SKM-1 (cell line): ENCODE data around the gene CDH13.

Experiments used
- DNase-seq: peaks from one replicate; lab custom pipeline; 2025; ENCODE audit not compliant: unreplicated experiment; lab: John Stamatoyannopoulos, UW

The CDH13 gene

GRCh38 chr16:83626676-83627075 lies 999.9 kb downstream of the CDH13 start:
- DNase-seq: no peak

GRCh38 chr16:83627996-83628395 lies 1001.2 kb downstream of the CDH13 start:
- DNase-seq: no peak

DNA sequence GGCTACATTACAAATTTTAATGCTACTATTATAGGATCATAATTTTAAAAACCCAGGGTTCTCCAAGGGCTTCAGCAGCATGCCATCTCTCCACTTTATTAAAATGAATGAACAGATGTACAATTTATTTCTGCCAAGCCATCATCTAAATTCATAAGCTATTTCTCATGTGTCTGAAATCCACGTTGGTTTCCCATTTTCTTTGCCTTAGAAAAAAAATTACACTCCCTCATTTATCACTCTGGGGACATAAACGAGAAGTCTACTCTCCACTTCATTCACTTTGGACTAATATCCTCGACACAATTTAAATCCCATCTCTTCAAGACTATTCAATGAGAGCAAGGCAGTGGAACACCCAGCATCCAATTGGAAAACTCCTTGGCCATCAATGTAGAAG lies 1002.7 kb downstream of the CDH13 start:
- DNase-seq: no peak

DNA sequence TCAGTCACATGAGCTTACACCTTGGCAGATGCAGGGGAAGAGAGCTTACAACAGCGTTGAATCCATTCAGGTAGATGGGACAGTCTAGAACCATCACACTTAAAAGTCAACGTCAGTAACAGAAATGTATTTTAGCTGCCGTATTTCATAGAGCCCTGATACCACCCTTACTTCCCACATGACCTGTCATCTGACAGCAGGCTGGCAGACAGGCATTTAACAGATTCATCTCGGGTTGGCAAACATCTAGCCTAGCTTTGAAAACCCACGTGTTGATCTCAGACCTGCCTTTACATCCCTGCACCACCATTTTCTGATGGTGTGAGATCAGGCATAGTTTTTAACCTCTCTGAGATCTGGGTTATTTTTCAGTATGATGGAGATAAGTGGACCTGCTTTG lies 1003.1 kb downstream of the CDH13 start:
- no peak for DNase-seq

DNA sequence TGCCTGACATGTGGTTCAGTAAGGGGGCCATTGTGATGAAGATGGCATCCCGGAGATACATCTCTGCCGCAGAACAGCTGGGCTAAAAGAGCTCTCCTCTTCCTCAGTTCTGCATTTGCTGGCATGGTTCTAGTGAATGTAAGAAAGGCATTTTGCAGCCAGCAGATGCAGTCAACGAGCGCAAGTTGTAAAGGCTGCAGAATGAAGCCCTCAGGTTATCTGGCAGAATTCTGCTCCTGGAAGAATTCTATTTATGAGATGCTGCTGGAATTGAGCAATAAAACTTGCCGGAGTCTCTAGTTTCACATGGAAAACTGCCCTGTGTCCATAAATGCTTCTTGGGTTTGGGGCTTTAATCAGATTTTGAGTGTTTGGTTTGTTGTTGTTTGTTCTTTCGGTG lies 1004.2 kb downstream of the CDH13 start:
- no peak for DNase-seq

DNA sequence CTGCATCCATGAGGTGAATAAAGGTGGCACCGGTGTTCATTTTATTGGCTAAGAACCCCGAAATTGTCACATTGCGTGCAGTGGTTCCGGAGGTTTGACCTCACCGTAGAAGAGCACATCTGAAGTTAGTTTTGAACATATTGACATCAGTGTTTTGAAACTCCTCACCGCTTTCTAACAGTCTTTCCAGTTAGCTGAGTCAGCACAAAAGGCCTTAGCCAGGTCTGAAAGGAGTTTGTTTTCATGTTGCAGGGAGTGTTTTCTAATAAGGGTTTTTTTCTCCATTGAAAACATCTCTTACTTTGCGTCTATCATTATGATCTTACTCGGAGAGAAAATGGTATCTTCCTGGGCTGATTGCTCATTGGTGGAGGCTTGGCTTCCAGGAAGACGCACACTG lies 1006.5 kb downstream of the CDH13 start:
- no peak for DNase-seq

- DNase-seq: no peak
These were observed 1021.6 kb downstream of the CDH13 start for GRCh38 chr16:83648347-83648746.

DNA sequence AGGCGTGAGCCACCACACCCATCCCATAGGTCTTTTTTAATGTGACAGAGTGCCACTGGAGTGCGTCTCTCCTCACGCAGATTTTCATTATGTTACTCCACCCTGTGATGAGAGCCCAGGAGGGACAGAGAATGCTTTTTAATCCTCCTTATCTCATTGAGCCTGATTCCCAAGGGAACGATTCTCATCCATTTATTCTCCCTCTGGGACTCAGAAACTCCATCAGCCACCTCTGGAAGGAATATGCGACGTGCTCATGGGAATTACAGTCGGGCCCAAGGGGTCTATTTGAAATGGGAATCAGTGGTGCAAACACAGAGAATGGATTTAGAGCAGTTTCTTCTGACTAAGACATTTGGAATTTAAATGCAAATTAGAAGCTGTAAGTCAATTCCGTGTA lies 1025.1 kb downstream of the CDH13 start:
- no peak for DNase-seq

DNA sequence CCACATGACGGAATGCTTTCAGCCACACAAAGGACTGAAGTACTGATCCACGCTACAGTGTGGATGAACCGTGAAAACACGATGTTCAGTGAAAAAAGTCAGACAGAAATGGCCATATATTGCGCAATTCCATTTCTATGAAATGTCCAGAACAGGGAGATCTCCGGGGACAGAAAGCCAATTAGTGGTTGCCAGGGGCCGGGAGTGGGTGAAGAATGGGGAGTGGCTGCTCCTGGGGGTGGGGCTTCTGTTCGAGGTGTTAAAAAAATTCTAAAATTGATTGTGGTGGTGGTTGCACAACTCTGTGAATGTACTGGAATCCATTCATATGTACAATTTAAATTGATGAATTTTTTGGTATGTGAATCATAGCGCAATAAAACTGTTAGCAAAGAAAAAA lies 1026.2 kb downstream of the CDH13 start:
- no peak for DNase-seq

GRCh38 chr16:83653785-83654184 lies 1027.0 kb downstream of the CDH13 start:
- DNase-seq: no peak

DNA sequence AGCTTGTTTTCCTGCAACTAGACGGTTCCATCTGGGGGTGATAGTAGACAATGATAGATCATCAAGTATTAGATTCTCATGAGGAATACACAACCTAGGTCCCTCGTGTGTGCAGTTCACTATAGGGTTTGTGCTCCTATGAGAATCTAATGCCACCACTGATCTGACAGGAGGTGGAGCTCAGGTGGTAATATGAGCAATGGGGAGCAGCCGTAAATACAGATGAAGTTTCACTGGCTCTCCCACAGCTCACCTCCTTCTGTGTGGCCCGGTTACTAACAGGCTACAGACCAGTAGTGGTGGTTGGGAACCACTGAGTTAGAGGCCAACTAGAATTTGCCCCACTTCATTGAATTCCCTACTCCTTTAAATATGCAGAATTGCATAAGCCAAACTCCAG lies 1033.5 kb downstream of the CDH13 start:
- no peak for DNase-seq

DNA sequence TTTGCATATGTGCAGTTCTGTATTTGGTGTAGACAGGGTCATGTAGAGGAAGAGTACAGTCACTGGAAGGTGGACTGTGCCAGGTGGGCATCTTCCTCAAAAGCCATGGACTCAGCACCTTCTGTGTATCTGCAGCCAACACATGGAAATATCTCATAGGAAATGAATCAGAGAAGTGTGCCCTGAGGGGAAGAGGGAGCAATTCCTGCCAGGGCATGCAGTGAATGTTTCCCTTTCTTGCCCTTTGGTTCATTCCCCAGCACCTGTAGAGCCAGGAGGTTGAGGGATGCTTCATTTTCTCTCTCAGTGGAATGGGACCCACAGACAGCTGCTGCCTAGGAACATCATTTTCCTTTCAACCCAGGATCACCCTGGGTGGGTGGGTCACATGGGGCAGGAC lies 1034.9 kb downstream of the CDH13 start:
- no peak for DNase-seq

DNA sequence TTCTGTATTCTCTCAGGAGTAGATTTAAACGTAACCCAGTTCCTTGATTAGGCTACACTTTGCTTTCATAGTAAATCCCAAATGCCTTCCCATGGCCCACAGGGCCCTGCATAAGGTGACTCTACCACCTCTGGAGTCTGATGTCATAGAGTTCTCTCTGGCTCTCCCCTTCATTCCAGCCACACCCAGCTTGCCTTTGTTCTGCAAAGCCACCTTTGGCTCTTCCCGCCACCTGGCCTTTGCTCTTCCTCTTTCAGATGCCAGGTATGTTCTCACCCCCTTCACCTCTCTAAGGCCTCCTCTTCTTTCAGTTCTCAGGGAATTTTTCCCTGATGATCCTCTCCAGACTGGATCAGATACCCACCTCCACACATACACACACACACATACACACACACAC lies 1039.7 kb downstream of the CDH13 start:
- no peak for DNase-seq

DNA sequence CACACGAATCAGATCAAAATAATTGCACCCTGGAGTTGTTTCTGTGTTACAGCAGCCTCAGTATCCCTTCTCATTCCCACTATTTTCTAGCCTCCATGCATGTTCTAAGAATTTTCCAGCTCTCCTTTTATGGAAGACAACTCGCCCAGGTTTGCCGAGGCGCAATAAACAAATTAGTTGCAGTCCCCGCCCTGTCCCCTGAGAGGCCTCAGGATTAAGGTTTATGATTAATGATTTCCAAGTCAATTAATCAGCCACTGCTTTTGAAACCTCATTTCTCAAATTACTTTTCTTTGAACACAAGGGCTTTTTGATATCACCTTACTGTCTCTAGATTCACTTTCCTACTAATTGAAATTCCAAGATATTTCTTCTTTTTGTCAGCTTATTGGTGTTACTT lies 1042.7 kb downstream of the CDH13 start:
- DNase-seq: no peak

DNA sequence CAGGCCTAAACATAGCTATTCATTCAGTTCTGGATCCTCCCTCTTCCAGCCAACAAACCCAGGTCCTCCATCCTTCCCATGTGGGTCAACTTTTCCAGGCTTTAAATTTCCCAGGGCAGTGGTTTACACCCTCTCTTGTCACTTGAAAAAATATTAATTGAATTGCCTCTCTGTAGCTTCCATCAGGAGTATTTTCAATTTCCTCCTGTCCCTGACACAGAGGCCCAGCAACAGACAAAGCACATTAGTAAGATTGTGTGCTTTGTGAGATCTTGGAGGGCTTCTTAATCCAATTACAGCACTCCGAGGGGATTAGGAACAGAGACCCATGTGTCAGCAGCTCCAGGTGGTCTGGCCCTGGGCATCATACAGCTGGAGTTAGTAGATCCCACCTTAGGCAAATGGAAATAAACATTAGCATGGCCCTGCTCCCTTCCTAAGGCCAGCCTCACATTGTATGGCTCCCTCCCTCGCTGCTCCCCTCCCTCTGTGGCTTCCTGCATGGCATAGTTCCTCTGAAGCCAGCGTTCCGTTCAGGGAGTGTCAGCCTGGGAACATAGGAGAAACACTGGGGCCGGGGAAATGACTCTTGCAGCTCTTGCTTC lies 1048.3 kb downstream of the CDH13 start:
- DNase-seq: no peak

DNA sequence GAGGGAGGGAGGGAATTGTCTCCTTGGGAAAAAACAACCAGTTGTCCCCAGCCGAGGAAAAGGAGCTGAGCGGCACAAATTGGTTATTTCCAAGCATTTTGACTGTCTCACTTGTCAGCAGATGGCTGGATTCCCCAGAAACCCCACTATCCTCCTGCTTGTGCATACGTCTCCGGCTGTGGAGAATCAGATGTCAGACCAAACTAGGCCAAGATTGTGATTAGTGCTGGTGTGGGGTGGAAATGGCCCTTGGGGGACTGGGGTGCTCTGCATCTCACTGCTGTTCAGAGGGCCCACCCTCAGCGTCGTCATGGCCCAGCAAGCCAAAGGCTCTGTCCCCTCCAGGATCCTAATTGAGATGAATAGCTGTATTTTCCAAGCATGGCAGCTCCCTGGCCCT lies 1049.3 kb downstream of the CDH13 start:
- DNase-seq: no peak

- DNase-seq: no peak
These were observed 1054.2 kb downstream of the CDH13 start for GRCh38 chr16:83680980-83681379.

GRCh38 chr16:83681381-83681956 lies 1054.7 kb downstream of the CDH13 start:
- DNase-seq: no peak

GRCh38 chr16:83682116-83682867 lies 1055.5 kb downstream of the CDH13 start:
- no peak for DNase-seq

DNA sequence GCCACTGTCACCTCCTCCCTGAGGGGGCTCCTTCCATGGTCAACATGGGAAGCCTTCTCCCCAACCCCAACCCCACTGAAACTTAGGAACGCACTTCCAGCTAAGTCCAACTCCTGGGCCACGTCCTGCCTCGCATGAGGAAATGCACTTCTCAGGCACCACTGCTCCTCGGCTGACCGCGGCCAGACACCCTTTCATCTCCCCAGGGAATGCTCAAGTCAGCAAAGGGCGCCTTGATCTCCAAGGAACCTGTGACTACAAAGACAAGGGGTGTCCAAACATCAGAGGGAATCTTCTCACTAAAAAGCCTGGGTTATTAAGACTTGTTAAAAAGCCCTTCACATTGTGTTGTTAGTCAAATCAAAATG lies 1056.1 kb downstream of the CDH13 start:
- DNase-seq: no peak

DNA sequence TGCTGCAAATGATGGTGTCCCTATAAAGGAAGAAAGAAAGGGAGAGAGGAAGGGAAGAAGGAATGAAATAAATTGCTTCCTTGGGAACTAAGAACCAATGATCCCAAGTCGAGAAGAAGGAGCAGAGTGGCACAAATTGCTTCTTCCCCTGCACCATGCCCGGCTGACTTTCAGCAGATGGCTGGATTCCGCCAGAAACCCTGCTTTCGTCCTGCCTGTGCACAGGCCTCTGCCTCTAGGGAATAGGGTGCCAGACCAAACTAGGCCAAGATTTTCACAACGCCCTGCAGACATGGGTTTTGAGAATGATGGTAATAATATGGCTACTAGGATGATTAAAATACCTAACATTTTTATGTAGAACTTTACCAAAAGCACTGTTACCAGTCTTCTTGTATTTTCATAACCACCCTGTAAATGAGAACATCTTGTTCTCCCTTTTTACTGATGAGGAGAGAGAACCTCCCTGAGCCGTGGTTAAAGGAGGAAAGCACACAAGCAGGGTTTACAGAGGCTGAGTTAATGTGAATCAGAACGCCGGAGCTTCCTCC lies 1058.9 kb downstream of the CDH13 start:
- no peak for DNase-seq

GRCh38 chr16:83686726-83687125 lies 1060.0 kb downstream of the CDH13 start:
- no peak for DNase-seq
